ENCODE measurements around the gene PNPLA7. TPM values are rescaled to one million over a fixed set of nuclear protein-coding genes. Genes with fewer than 3 reads are reported as not detected.
A peak's percentile ranks its signal among the peaks of the same experiment; 100 is the strongest.

PNPLA7 gene
- total and polyA plus RNA-seq, 12 donors, result 0.83 to 22.6 (median 9.4) TPM

DNA sequence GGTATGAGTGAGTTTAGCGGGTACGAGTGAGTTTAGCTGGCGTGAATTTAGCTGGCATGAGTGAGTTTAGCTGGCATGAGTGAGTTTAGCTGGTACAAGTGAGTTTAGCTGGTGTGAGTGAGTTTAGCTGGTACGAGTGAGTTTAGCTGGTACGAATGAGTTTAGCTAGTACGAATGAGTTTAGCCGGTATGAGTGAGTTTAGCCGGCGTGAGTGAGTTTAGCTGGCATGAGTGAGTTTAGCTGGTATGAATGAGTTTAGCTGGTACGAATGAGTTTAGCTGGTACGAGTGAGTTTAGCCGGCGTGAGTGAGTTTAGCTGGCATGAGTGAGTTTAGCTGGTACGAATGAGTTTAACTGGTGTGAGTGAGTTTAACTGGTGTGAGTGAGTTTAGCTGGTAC lies 41.0 kb downstream of the PNPLA7 start:
- TF ChIP-seq, protein P1, sequence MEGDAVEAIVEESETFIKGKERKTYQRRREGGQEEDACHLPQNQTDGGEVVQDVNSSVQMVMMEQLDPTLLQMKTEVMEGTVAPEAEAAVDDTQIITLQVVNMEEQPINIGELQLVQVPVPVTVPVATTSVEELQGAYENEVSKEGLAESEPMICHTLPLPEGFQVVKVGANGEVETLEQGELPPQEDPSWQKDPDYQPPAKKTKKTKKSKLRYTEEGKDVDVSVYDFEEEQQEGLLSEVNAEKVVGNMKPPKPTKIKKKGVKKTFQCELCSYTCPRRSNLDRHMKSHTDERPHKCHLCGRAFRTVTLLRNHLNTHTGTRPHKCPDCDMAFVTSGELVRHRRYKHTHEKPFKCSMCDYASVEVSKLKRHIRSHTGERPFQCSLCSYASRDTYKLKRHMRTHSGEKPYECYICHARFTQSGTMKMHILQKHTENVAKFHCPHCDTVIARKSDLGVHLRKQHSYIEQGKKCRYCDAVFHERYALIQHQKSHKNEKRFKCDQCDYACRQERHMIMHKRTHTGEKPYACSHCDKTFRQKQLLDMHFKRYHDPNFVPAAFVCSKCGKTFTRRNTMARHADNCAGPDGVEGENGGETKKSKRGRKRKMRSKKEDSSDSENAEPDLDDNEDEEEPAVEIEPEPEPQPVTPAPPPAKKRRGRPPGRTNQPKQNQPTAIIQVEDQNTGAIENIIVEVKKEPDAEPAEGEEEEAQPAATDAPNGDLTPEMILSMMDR (IDR thresholded peaks at IDR 0.05), result no peak
- WGBS, 2 donors, result 81 to 87% methylated on average over 14 of the region's 14 CpGs
- H3K36me3 ChIP-seq, result peaks cover 0 to 3% (median 0%) of the 10 kb centered on the region in 9 donors
- H3K27me3 ChIP-seq, result no peaks in the 10 kb centered on the region
- H3K27ac ChIP-seq, result no peak overlapping the region
- DNase-seq (no peak), ATAC-seq (no peak)
- H3K4me1 ChIP-seq, result no peaks in the 10 kb centered on the region
- H3K4me3 ChIP-seq, result no peak overlapping the region
- peaks cover 0 to 3% (median 0%) of the 10 kb centered on the region in 11 donors for H3K9me3 ChIP-seq
- intact Hi-C loops (cut with DNase I), result no loop called here

DNA sequence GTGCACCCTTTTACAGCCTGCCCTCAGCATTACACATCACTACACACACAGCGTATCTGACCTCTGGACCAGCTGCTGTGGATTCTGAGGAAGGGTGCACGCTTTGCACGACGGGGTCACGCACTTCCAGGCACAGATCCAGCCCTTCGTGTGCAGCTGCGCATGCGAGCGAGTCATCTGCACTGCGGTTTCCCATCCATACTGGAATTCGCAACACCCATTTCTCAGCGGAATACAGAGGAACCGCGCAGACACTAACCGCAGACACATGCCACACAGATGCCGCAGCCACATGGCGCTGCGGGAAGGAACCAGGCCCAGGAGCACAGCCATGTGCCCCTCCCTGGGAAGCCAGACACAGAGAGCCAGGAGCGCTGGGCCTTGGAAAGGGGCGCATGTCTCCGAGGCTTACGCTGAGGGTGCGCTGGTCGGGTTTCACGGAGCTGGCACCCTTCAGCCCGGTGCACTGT lies 43.5 kb downstream of the PNPLA7 start:
- WGBS, 2 donors, result 85% methylated on average over 26 of the region's 26 CpGs
- TF ChIP-seq, protein P1 (IDR thresholded peaks at IDR 0.05), result no peak
- peaks cover 0 to 3% (median 0%) of the 10 kb centered on the region in 11 donors for H3K9me3 ChIP-seq
- intact Hi-C loops (cut with DNase I), result no loop called here
- no peaks in the 10 kb centered on the region for H3K4me1 ChIP-seq
- peaks cover 0 to 4% (median 0%) of the 10 kb centered on the region in 9 donors for H3K36me3 ChIP-seq
- no peaks in the 10 kb centered on the region for H3K27me3 ChIP-seq
- no peak overlapping the region for H3K27ac ChIP-seq
- H3K4me3 ChIP-seq, result no peak overlapping the region
- peak in 5 of 8 donors; percentile 20 to 38 (median 31) for ATAC-seq
- no peak for DNase-seq

DNA sequence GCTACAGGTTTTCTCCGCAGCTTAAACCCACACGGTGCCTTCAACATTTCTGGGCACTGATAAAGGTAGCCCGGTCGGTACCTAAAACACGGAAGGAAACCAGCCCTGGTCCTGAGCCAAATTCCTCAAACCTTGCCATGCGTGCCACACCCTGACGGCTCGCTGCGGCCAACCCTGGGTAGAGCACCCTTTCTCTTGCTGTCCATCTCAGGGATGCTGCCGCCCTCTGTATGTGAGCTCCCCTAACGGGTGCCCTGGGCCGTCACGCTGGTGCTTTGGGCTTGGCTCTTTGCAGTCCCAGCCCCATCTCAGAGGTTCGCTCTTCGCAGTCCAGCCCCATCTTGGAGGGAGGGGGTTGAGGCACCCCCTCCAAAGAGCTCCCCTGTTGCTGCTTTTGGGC lies 43.9 kb downstream of the PNPLA7 start:
- 87 to 90% methylated on average over 15 of the region's 15 CpGs for WGBS, 2 donors
- Histone ChIP-seq H3K27me3 (no peaks in the 10 kb centered on the region), H3K4me1 (no peaks in the 10 kb centered on the region), H3K36me3 (peaks cover 0 to 8% (median 0%) of the 10 kb centered on the region in 9 donors), H3K4me3 (no peak overlapping the region), H3K27ac (no peak overlapping the region), H3K9me3 (peaks cover 0 to 3% (median 0%) of the 10 kb centered on the region in 11 donors)
- TF ChIP-seq, protein P1 (IDR thresholded peaks at IDR 0.05), result no peak
- ATAC-seq, result peak in 3 of 8 donors; percentile 18 to 38 (median 22)
- no peak for DNase-seq
- intact Hi-C loops (cut with DNase I), result no loop called here

DNA sequence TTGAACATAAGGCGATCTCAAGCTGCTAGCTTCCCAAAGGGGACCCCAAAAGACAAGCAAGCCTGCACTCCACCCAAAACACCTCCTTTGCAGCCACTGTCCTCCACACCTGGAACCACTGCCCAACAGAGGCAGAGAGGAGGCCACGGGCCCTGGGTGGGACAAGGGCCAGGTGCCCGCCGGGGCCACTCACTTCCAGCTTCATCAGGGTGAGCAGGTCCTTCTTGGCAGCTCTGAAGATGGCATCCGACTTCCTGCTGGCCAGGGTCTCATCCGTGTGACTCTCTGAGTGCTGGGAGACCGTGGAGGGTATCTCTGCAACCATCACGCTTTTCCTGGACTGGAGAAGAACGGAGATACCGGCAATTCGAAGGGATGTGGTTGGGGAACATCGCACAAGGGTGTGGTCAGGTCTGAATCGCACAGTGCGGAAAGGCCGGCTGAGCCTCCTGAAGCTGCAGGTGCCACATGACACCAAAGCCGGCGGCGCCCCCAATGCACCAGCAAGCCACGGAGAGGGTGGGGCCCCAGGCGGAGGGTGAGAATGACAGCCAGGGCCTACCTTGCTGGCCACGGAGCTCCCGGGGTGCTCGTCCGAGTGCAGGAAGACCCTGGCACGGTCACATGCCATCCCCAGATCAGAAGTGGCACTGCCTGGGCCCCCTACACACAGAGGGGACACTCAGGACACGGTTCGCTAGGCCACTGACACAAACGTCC lies 44.6 kb downstream of the PNPLA7 start:
- Histone ChIP-seq H3K4me3 (no peak overlapping the region), H3K4me1 (no peaks in the 10 kb centered on the region), H3K27ac (no peak overlapping the region), H3K36me3 (peaks cover 0 to 15% (median 0%) of the 10 kb centered on the region in 9 donors), H3K9me3 (peaks cover 0 to 3% (median 0%) of the 10 kb centered on the region in 11 donors), H3K27me3 (no peaks in the 10 kb centered on the region)
- TF ChIP-seq, protein P1 (IDR thresholded peaks at IDR 0.05), result no peak
- DNase-seq (no peak), ATAC-seq (peak in 1 of 8 donors; percentile 39)
- WGBS, 2 donors, result 92 to 95% methylated on average over 28 of the region's 28 CpGs
- intact Hi-C loops (cut with DNase I), result no loop called here

Measured in heart right ventricle (tissue), 16 donors.